Embryonic facial prominence (tissue), 1 donor: ENCODE data around the gene KLK2.

Source experiments
- DNase-seq: peaks from one replicate; pipeline ENCODE4 v3.0.0-alpha.2; 2016; ENCODE audit errors: extremely low spot score

KLK2 gene

GRCh38 chr19:50924586-50924985 is 51.3 kb downstream of the KLK2 start:
- DNase-seq: no peak

- no peak for DNase-seq
These were observed 52.5 kb downstream of the KLK2 start for GRCh38 chr19:50925734-50926133.

GRCh38 chr19:50926144-50926543 is 52.9 kb downstream of the KLK2 start:
- DNase-seq: no peak

GRCh38 chr19:50928831-50929230 is 55.6 kb downstream of the KLK2 start:
- DNase-seq: no peak
